Sigmoid colon (tissue), 3 donors: ENCODE results near the gene ZNF79.

ENCODE experiments used
- POLR2A ChIP-seq, 2 donors: fragments of 450-650 bp; IDR thresholded peaks; one replicate each; pipeline ENCODE4 v1.6.1; 2016; ENCODE audit warnings: antibody characterized with exemption in 2 of 2, mild to moderate bottlenecking in 2 of 2, moderate library complexity in 2 of 2
- TF ChIP-seq, protein P1 (sequence below), 4 experiments: fragments of 450-650 bp in 3 of 4; fragments of 200-600 bp in 1 of 4; IDR thresholded peaks; one replicate each; pipeline ENCODE4 v1.5.1; 2016 to 2019; ENCODE audit warnings: antibody characterized with exemption in 4 of 4, mild to moderate bottlenecking in 3 of 4, moderate library complexity in 2 of 4

DNA sequence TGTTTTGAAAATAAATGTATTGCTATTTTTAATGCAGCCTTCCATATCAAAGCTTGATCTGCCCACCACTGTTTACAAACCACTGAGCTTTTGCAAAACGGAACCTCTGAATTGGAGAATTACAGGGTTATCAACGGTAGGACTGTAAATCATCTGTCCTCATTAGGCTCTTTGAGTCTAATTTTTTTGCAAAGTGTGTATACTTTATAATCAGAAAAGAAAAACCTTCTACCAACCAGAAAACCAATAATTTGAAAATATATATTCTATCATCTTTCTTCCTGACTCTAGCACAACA is 34.0 kb upstream of the ZNF79 start:
- TF ChIP-seq, protein P1, sequence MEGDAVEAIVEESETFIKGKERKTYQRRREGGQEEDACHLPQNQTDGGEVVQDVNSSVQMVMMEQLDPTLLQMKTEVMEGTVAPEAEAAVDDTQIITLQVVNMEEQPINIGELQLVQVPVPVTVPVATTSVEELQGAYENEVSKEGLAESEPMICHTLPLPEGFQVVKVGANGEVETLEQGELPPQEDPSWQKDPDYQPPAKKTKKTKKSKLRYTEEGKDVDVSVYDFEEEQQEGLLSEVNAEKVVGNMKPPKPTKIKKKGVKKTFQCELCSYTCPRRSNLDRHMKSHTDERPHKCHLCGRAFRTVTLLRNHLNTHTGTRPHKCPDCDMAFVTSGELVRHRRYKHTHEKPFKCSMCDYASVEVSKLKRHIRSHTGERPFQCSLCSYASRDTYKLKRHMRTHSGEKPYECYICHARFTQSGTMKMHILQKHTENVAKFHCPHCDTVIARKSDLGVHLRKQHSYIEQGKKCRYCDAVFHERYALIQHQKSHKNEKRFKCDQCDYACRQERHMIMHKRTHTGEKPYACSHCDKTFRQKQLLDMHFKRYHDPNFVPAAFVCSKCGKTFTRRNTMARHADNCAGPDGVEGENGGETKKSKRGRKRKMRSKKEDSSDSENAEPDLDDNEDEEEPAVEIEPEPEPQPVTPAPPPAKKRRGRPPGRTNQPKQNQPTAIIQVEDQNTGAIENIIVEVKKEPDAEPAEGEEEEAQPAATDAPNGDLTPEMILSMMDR (IDR thresholded peaks at IDR 0.05) = no peak
- TF ChIP-seq POLR2A (IDR thresholded peaks at IDR 0.05) = no peak
